ENCODE results near the gene SHF. TPM values are rescaled to one million over a fixed set of nuclear protein-coding genes. Genes with fewer than 3 reads are reported as not detected.

The SHF gene
- total and polyA plus RNA-seq, 2 donors (not counting 3 experiments of a cell fraction or from before 2014, with no cell fraction given): 2.8 to 5.2 TPM

- Histone ChIP-seq H3K36me3 (ENCODE audit: control insufficient read depth in 2 of 2, extremely low read depth in 1 of 2, insufficient read depth in 2 of 2, low read length in 2 of 2) (no peaks in the 10 kb centered on the region), H3K27me3 (ENCODE audit: control insufficient read depth in 2 of 2, insufficient read depth in 2 of 2, low read length in 2 of 2) (no peaks in the 10 kb centered on the region), H3K79me2 (ENCODE audit: control insufficient read depth, insufficient read depth, low read length) (no peaks in the 10 kb centered on the region), H3K4me1 (ENCODE audit: control insufficient read depth, extremely low read depth, insufficient read depth, low read length) (peaks cover 3% of the 10 kb centered on the region), H2AFZ (ENCODE audit: low read depth, low read length) (no peak overlapping the region), H3K9ac (replicated peaks; ENCODE audit: extremely low read depth, insufficient read depth, low read length) (no peak overlapping the region), H3K4me2 (ENCODE audit: insufficient read depth, low read length) (no peak overlapping the region), H3K27ac (ENCODE audit: insufficient read depth, low read depth, low read length) (no peak overlapping the region), H4K20me1 (replicated peaks; ENCODE audit: control insufficient read depth, extremely low read depth, insufficient read depth, low read length) (no peaks in the 10 kb centered on the region), H3K4me3 (replicated peaks in 1 of 3; ENCODE audit: insufficient read depth in 1 of 3, low read depth in 1 of 3, low read length in 3 of 3) (no peak overlapping the region), H3K9me1 (replicated peaks; ENCODE audit: control insufficient read depth, extremely low read depth, insufficient read depth, low read length) (no peaks in the 10 kb centered on the region), H3K9me3 (replicated peaks; ENCODE audit: control insufficient read depth, insufficient read depth, low read length) (no peaks in the 10 kb centered on the region)
- dilution Hi-C loops (cut with MboI; ENCODE audit: extremely low pct_ligation_motif_present, low sequenced_read_pairs) (no loop called here), intact Hi-C loops (cut with micrococcal nuclease) (loop anchor here (1.0 kb wide), 5 partner anchors 35 to 451 kb away; no protein-coding TSS in a partner anchor)
- BruUV-seq (replicated peaks): no TSS peak
- ChIA-PET POLR2A (interaction anchor here (0.9 kb wide), 1 partner anchor 34 kb away, joined by 4 read pairs; no protein-coding TSS in a partner anchor), CTCF (interaction anchor here (0.6 to 4.2 kb wide), 40 partner anchors 8 to 477 kb away, joined by 3 to 98 read pairs (median 6); partner anchors contain the start of genes GATM and SHF)
- FAIRE-seq: no peak
- DNase-seq (ENCODE audit: low read depth, low spot score): no peak
- TF ChIP-seq POLR2AphosphoS5 (IDR thresholded peaks at IDR 0.05; ENCODE audit: insufficient read depth, low read depth, low read length): no peak
- TF ChIP-seq EZH2 (IDR thresholded peaks at IDR 0.05; ENCODE audit: borderline replicate concordance, low read depth, low read length, severe bottlenecking): no peak
- no peak for TF ChIP-seq MYC (IDR thresholded peaks at IDR 0.05; ENCODE audit: low read depth, low read length)
- no peak for TF ChIP-seq POLR2A (IDR thresholded peaks at IDR 0.05; ENCODE audit: low read depth, low read length)
- no peak for TF ChIP-seq FOS (IDR thresholded peaks at IDR 0.05; ENCODE audit: borderline replicate concordance, insufficient read depth, low read length)
- TF ChIP-seq GATA2 (IDR thresholded peaks at IDR 0.05; ENCODE audit: insufficient read depth, insufficient read length, low read depth, low read length): no peak
- no peak for TF ChIP-seq MAX (IDR thresholded peaks at IDR 0.05; ENCODE audit: insufficient read depth, insufficient read length)
Observed at GRCh38 chr15:45163508-45163856, 24.3 kb downstream of the SHF start.

Measured in endothelial cell of umbilical vein (primary cell).